Skin epidermis (tissue), 12 donors: Measurements from ENCODE around the gene PFDN1.

ENCODE experiments used
- H3K27ac ChIP-seq, 21 experiments: fragments of 200-600 bp; sonication (generic) in 11 of 21; one replicate each; pipeline ENCODE4 v1.5.0; 2020; ENCODE audit warnings: mild to moderate bottlenecking in 3 of 21, inconsistent platforms in 2 of 21, moderate library complexity in 2 of 21
- H3K4me3 ChIP-seq, 7 experiments: fragments of 200-600 bp; sonication (generic) in 2 of 7; one replicate each; pipeline ENCODE4 v1.5.0; 2020; ENCODE audit warnings: inconsistent platforms in 2 of 7, mild to moderate bottlenecking in 2 of 7, moderate library complexity in 1 of 7

PFDN1 gene

DNA sequence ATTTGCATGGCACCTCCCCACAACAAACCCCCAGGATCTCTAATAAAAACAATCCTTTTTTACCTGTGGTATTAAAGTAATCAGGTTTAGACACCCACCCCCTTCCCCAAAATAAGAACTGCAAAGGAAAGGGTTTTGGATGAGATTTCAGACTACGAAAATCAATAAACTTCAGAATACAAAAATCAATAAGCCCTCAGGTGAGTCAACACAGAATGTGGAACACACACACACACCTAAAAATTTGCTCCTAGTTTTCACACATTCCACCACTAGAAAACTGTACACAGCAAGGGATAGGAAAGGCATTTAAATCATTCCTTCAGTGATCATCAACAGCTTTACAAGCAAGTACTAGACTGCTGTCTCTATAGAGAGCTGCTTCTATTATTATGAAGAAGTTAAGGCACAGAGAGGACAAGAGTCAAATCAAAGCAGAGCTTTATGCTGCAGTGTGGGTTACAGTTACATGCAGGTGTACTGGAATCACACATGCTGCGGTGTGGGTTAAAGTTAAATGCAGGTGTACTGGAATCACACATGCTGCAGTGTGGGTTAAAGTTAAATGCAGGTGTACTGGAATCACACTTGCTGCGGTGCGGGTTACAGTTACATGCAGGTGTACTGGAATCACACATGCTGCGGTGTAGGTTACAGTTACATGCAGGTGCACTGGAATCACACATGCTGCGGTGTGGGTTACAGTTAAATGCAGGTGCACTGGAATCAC, 36.3 kb downstream of the PFDN1 start:
- Histone ChIP-seq H3K27ac (peak overlapping the region in 1 of 21 experiments; percentile 43), H3K4me3 (no peak overlapping the region)

DNA sequence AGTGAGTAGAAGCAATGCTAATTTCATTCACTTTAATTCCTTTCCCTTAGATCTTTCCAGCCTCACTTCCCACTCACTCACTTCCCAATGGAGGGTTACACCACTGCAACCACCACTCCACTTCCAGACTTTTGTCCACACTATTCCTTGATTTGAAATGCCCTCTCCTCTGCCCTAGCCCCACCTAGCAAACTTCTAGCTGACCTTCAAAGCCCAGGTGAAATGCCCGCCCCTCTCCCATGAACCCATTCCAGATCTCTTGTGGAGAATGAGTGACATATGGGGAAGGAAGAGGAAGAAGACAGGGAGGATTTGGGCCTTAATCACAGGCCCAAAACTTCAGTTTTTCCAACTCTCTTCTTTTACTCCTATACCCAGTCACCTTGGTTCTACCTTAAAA, 37.1 kb downstream of the PFDN1 start:
- H3K4me3 ChIP-seq = no peak overlapping the region
- H3K27ac ChIP-seq = no peak overlapping the region

DNA sequence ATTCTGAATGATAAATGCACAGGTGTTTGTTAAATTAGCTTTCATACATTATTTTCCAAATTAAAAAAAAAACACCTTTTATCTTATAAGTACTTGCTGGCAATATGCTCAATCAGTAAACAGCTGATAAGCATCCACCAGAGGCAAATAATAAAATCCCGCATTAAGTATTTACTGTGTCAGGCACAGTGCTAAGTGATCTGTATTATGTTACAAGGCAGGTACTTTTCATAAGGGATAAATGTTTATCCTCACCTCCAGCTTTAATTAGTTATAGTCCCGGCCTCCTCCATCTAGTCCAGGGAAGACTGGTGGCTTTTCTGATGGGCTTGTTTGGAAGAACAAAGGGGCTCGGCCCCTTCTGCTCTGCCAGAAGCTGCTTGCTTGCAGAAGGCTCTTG, 40.1 kb downstream of the PFDN1 start:
- no peak overlapping the region for H3K4me3 ChIP-seq
- H3K27ac ChIP-seq = no peak overlapping the region

DNA sequence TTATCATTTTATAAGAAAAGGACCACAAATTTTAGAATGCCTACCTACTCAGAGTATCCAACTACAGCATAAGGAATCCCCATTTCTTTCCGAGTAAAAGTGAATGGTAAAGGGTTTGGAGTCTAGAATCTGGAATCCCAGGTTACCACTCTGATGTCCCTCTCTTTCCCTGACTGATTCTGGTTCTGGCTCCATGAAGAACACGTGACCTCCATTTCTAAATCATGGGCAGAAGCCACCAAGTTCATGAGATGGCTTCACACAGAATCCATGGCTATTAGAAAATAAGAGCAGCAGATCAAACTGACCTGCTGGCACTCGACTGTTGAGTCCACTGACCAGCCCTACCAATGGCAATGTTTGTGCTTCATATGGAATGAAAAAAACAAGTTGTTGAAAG, 40.7 kb downstream of the PFDN1 start:
- Histone ChIP-seq H3K4me3 (no peak overlapping the region), H3K27ac (peak overlapping the region in 5 of 21 experiments; percentile 3 to 74 (median 34))

DNA sequence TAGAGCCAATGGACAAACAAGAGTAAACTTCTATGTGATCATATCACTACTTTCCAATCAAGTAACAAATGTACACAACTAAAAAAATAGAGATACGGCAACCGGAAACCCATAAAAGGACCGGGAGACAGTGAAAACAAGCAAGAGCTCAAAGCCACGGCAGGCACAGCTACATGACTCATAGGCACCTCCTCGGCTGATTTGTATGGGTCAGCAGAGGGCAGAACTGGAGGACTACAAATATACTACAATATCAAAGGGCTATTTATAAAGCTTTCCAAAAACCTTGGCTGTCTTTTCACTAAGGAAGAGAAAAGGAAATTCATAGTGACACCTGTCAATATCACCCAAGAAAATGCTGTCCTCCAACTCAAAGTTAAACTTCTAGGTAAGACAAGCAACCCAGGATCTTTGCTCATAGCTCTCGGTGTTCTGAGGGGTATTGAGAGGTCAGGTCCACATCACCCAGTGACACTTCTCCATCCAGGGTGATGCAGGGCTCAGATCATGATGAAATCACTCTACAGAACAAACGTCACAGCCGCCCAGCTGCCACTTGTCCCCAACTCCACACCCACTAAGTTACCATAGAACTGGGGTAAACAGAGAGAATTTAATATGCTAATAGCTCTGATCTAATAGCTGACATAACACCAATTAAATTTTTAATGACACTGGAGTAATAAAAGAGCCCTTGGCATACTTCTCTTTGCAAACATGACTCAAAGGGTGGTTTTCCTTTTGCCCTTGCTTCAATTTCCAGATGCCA, 41.3 kb downstream of the PFDN1 start:
- Histone ChIP-seq H3K27ac (peak overlapping the region in 10 of 21 experiments; percentile 3 to 74 (median 30)), H3K4me3 (no peak overlapping the region)

DNA sequence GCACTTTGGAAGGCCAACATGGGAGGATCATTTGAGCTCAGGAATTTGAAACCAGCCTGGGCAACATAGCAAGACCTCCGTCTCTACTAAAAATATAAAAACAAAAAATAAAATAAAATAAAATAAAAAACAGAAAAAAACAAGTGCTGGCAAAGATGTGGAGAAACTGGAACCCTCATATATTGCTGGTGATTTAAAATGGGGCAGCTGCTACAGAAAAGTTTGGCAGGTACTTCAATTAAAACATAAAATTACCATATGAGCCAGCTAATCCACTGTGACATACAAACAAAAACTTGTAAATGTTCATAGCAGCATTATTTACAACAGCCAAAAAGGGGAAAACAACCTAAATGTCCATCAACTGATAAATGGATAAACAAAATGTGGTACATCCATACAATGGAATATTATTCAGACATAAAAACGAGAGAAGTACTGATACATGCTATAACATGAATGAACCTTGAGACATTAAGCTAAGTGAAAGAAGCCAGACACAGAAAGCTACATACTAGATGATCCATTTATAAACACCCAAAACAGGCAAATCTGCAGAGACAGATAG, 42.7 kb downstream of the PFDN1 start:
- peak overlapping the region in 7 of 21 experiments; percentile 7 to 74 (median 25) for H3K27ac ChIP-seq
- H3K4me3 ChIP-seq = no peak overlapping the region

DNA sequence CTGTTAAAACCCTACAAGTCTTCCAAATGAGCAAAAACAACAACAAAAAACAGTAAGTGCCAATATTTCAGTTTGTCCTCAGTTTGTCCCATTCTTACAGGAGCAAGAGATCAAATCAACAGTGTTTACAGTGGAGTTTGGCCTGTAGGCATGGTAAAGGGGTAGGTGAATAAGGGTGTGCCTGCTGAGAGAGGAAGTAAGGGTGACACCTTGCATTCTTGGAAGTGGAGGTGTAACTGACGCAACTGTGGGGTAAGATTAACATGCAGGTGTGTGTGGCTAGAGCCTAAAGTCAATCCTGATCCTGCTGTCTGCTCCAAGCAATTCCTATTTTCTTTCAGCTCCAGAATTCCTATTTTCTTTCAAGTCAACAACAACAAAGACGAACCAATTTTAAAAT, 43.4 kb downstream of the PFDN1 start:
- no peak overlapping the region for H3K4me3 ChIP-seq
- peak overlapping the region in 4 of 21 experiments; percentile 20 to 65 (median 40) for H3K27ac ChIP-seq

DNA sequence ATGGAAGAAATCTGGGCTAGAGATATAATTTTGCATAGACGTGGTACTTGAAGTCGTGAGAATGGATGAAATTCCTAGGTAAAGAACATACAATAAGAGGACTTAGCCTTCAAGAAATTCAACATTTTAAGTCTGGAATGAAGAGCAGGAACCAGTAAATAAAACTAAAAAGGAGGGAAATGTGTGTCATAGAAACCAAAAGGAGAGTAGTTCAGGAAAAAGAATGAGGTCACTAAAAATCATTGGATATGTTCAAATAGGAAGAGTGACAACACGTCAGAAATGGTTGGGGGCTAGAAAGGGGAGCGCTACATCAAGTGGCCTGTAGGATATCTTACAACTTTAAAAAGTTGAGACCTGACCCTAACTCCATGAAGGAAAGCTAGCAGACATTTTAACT, 44.0 kb downstream of the PFDN1 start:
- no peak overlapping the region for H3K4me3 ChIP-seq
- peak overlapping the region in 3 of 21 experiments; percentile 29 to 65 (median 32) for H3K27ac ChIP-seq

DNA sequence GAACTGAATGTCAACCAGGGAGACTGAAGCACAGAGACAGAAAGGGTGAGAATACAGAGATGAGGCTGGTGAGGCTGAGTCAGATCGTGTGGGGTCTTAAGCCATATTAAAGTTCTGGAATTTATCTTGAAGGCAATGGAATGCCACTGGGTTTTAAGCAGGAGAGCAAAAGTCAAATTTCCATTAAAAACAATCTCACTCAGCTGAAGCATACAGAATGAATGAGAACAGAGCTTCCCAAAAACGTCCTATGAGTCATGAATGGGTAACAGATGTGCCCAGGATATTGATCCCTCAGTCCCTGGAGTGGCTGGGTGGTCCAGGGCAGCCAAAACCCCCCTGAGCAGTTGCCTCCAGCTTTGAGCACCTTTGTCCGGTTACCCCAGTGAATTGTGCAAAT, 44.9 kb downstream of the PFDN1 start:
- peak overlapping the region in 4 of 21 experiments; percentile 2 to 35 (median 28) for H3K27ac ChIP-seq
- H3K4me3 ChIP-seq = no peak overlapping the region

DNA sequence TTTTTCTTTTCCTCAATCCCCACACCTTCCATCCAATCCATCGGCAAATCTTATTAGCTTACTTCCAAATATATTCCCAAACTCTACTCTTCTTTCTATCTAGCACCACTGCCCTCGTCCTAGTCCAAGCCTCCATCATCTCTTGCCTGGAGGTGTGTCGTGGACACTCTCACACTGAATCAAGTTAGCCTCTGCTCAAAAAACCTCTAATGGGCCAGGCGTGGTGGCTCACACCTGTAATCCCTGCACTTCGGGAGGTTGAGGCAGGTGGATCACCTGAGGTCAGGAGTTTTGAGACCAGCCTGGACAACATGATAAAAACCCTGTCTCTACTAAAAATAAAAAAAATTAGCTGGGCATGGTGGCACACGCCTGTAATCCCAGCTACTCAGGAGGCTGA, 46.2 kb downstream of the PFDN1 start:
- no peak overlapping the region for H3K4me3 ChIP-seq
- H3K27ac ChIP-seq = no peak overlapping the region

DNA sequence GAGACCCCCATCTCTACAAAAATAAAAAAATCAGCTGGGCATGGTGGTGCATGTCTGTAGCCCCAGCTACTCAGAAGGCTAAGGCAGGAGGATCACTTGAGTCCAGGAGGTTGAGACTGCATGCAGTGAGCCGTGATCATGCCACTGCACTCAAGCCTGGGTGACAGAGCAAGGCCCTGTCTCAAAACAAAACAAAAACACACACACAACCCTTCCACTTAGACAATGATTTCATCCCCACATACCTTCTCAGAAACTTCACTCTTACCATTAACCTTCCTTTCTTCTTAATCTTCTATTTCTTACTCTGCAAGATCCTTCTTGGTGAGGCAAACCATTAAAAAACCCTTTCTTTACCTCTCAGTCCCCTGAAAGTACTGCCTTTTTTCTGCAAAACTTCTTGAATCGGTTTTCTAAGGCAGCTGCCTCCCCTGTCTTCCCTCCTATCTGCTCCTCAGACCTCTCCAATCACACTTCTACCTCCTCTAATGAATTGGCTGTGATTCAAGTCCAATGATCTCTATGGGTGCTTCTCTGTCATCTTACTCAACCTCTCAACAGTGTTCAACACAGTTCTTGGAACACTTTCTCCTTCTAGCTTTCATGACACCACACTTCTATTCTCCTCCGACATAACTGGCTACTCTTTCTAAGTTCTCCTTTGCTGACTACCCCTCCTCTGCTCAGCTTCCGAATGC, 47.3 kb downstream of the PFDN1 start:
- H3K27ac ChIP-seq = no peak overlapping the region
- H3K4me3 ChIP-seq = no peak overlapping the region

DNA sequence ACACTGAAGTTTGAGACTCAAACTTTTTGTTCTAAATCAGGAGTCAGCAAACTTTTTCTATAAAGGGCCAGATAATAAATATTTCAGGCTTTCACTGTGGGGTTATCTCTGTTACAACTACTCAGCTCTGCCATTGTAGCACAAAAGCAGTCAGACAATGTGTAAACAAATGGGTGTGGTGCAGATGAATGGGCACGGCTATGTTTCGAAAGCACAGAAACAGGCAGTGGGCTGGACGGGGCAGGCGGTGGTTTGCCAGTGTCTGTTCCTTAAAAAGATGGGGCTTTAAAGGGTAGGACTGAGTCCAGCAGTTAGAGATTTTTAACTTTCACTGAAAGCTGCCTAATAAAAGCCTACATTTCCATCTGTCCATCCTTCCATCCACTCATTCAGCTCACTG, 48.9 kb downstream of the PFDN1 start:
- Histone ChIP-seq H3K4me3 (no peak overlapping the region), H3K27ac (peak overlapping the region in 2 of 21 experiments; percentile 27 to 42)

DNA sequence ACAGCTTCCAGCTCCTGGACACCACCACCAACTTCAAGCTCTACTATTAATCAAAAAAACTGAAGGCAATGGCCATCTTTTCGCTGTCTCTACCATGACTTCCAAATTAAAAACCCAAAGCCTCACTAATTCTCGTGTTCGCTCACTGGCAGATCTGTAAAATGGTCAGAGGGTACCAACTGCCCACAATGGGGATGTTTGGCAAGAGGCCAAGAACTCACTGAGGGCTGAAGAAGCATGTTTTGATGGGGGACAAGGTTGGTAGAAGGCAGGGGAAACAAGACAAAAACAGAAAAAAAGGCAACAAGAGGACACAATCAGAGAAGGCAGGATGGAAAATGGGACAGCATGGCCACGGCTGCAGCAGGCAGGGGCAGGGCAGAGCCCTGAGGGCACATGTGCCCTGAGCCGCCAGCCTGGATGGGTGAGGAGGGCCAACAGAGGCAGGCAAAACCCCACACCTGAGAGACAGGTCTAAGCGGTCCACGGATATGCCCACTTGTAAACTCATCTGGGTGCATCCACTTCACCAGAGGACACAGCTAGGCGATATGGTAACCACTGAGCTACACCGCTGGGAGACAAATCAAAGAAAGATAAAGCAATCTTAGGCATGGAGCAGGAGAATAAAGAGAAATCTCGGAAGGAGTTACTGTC, 50.3 kb downstream of the PFDN1 start:
- Histone ChIP-seq H3K4me3 (no peak overlapping the region), H3K27ac (peak overlapping the region in 9 of 21 experiments; percentile 7 to 71 (median 52))

DNA sequence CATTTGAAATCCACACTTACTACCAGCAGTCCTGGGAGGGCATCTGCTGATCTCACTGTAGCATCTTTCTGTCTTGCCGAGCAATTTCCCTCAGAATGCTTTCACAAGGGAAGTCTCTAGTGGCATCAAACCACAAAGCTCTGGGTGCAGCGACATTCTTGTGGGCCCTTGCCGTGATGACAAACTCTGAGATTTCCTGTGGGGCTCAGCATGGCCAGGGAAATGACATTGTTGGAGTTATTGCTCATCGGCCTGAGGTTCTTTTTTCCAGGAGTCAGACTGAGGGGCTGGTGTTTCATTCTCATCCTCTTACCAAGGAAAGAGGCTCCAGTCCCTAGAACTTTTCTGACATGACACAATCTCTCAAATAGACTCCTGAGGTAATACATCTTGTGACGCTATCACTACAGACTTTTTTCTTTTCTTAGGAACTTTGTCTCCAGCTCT, 51.4 kb downstream of the PFDN1 start:
- H3K4me3 ChIP-seq = no peak overlapping the region
- peak overlapping the region in 12 of 21 experiments; percentile 3 to 71 (median 38) for H3K27ac ChIP-seq

DNA sequence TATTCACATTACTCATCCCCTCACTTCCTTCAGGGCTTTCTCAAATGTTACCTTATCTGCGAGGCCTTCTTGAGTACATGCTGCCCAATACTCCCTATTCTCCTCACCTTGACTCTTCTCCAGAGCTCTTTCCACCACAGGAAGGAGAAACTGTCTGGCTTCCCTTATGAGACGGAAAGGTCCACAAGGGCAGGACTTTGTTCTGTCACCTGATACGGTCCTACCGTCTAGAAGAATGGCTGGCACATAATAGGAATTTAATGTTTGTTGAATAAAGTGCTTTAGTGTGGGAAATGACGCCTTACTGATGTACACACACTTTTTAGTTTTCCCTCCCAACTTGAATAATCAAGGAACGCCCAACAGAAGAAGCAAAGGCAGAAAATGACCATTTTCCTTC, 52.5 kb downstream of the PFDN1 start:
- no peak overlapping the region for H3K4me3 ChIP-seq
- peak overlapping the region in 1 of 21 experiments; percentile 69 for H3K27ac ChIP-seq

DNA sequence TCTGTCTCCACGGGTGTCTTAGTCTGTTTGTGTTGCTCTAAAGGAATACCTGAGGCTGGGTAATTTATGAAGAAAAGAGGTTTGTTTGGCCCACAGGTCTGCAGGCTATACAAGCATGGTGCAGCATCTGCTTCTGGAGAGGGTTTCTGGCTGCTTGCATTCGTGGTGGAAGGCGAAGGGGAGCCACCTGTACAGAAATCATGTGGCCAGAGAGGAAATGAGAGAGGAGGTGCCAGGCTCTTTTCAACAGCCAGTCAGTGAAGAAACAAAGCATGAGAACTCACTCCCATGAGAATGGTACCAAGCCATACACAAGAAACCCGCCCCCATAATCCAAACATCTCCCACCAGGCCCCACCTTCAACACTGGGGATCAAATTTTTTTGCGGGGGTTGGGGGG, 53.4 kb downstream of the PFDN1 start:
- Histone ChIP-seq H3K4me3 (no peak overlapping the region), H3K27ac (no peak overlapping the region)

DNA sequence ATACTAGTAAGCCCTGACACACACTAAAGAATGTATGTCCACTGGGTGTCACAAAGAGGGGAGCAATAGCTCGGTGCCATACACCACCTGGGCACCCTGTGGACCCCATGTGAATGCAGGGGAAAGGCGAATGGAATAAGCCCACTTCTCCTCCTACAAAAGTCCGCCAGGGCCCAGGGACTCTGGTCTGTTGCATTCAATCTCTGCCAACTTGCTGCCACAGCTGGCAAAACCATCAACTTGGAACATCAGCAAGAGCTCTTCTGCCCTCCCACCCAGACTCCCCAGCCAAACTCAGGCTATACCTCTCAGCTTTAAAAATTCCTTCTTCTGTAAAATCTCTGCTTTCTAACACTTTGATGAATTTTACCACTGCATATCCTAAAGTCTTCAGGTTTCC, 54.5 kb downstream of the PFDN1 start:
- Histone ChIP-seq H3K27ac (no peak overlapping the region), H3K4me3 (no peak overlapping the region)

DNA sequence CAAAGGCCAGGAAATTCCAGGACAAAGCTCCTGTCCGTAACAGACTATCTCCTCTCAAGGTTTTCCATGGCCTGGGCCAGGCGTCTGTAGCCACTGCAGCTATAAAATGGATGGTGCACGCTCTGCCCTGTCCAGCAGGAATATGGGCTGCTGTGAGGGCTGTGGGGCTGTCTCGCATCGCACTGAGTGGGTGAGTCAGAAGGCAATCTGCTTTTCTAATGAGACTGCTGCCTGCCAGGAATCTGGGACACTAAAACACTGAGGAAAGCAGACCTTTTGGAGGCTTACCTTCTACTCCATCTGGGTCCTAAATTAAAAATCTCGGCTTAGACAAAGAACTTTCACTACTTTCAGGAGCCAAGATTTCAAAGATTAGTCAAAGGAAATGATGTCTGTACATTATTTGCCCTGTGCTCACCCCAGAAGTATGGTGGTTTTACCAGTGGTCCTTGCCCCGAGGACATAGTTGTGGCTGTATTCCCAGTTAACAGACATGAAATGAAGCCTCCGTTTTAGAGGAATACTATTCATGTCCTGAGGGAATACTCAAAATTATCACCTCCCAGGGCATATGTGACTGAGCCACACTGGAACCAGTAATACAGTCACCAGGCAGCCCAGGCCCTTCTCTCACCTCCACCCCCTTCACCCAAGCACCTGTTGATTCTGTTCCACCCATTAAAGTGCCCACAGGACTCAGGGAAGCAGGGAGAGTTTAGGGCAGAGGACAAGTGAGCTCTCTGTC, 56.4 kb downstream of the PFDN1 start:
- Histone ChIP-seq H3K27ac (peak overlapping the region in 5 of 21 experiments; percentile 29 to 54 (median 40)), H3K4me3 (no peak overlapping the region)

DNA sequence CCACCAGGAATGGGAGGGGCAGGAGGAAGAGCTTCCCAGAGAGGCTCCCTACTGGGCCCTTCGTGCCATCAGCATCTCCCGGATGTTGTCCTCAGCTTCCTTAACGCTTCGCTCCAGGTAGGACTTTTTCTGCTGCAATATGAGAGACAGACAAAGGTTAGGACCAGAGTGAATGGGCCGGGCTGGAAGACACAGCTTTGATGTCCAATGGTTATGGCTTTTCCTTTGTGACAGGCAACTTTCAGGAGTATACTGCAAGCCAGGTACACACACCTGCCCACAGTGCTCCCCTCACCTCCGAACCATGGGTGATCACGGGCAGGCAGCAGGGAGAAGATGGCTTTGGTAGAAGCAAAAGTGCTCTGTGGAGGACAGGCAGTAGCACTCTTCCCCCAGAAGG, 57.0 kb downstream of the PFDN1 start:
- no peak overlapping the region for H3K4me3 ChIP-seq
- H3K27ac ChIP-seq = peak overlapping the region in 5 of 21 experiments; percentile 8 to 44 (median 19)
